HG03025 (cell line): Measurements from ENCODE around the gene GMPR2.

Source experiments
- ATAC-seq: cut with Tn5 transposase; IDR thresholded peaks from one replicate; pipeline ENCODE4 v1.9.1; 2021; ENCODE audit warnings: mild to moderate bottlenecking, moderate library complexity; ENCODE audit not compliant: unreplicated experiment, low FRiP score

GMPR2 gene

GRCh38 chr14:24281636-24282035 is 48.9 kb downstream of the GMPR2 start:
- ATAC-seq = no peak

GRCh38 chr14:24282736-24283135 is 50.0 kb downstream of the GMPR2 start:
- no peak for ATAC-seq

GRCh38 chr14:24283796-24284460 is 51.2 kb downstream of the GMPR2 start:
- ATAC-seq = no peak

GRCh38 chr14:24284501-24285035 is 51.8 kb downstream of the GMPR2 start:
- ATAC-seq = no peak

- no peak for ATAC-seq
Observed at GRCh38 chr14:24285351-24285750, 52.6 kb downstream of the GMPR2 start.

DNA sequence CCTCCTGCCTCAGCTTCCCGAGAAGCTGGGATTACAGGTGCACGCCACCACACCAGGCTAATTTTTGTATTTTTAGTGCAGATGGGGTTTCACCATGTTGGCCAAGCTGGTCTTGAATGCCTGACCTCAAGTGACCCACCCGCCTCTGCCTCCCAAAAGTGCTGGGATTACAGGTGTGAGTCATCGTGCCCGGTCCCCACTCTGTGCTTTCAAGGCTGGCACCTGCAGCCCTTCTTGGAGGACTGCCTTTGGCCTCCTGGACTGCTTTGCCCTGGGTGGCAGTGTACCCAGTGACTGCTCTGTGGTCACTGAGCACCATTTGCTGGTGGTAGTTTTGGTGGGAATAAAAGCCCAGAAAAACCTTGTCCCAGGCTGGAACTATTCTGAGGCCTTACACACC is 54.3 kb downstream of the GMPR2 start:
- ATAC-seq = no peak
